ENCODE data around the gene ASRGL1. TPM values are rescaled to one million over a fixed set of nuclear protein-coding genes. Genes with fewer than 3 reads are reported as not detected.

The ASRGL1 gene
- total and polyA plus RNA-seq, 2 of the 13 experiments (the other 11 are each of a cell fraction or from before 2014, with no cell fraction given): 50.8 to 97.5 TPM

DNA sequence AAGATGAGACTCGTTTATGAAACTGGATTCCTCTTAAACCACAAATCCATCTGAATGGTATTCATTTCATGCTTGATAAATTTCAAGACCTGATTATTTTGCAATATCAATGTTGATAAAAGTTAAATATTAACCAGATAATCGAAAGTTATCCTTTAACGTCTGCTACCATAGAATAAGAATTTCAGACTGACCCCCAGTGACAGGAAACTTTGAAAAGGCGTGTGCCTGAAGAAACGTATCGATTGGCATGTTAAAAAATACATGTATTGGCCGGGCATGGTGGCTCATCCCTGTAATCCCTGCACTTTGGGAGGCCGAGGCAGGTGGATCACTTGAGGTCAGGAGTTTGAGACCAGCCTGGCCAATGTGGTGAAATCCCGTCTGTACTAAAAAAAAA lies 95.4 kb downstream of the ASRGL1 start (continued):
- TF ChIP-seq IRF9 (CRISPR knock-in tag; IDR thresholded peaks at IDR 0.05; ENCODE audit: borderline replicate concordance) (no peak), ZNF225 (CRISPR knock-in tag; IDR thresholded peaks at IDR 0.05) (no peak), HMG20A (CRISPR knock-in tag; IDR thresholded peaks at IDR 0.05; ENCODE audit: borderline replicate concordance) (peak; percentile 71; the same call in 1 of the 2 replicates), POGZ (CRISPR knock-in tag; IDR thresholded peaks at IDR 0.05) (peak; percentile 57; the same call in 1 of the 2 replicates), HIVEP1 (CRISPR knock-in tag; IDR thresholded peaks at IDR 0.05) (no peak), ZNF234 (CRISPR knock-in tag; conservative IDR thresholded peaks at IDR 0.05) (no peak), HOXA3 (CRISPR knock-in tag; IDR thresholded peaks at IDR 0.05) (peak; percentile 57), ZNF558 (CRISPR knock-in tag; IDR thresholded peaks at IDR 0.05; ENCODE audit: borderline replicate concordance) (0 out of 2 replicates have a peak, but pooled peaks have one; percentile 46), ZNF773 (CRISPR knock-in tag; IDR thresholded peaks at IDR 0.05; ENCODE audit: borderline replicate concordance) (no peak), GRHL1 (CRISPR knock-in tag; conservative IDR thresholded peaks at IDR 0.05) (no peak), ZSCAN5A (CRISPR knock-in tag; IDR thresholded peaks at IDR 0.05; ENCODE audit: borderline replicate concordance) (no peak), ZNF121 (CRISPR knock-in tag; IDR thresholded peaks at IDR 0.05) (no peak), NR1H2 (CRISPR knock-in tag; IDR thresholded peaks at IDR 0.05; ENCODE audit: borderline replicate concordance, low read depth) (no peak), ATF3 (CRISPR knock-in tag; IDR thresholded peaks at IDR 0.05) (no peak), ZNF709 (CRISPR knock-in tag; IDR thresholded peaks at IDR 0.05) (no peak), EP300 (IDR thresholded peaks at IDR 0.05; ENCODE audit: low read depth in 2 of 2, low read length in 2 of 2) (peak in 1 of 2 experiments; percentile 49; a peak in 2 of 4 replicates), EP300 (CRISPR knock-in tag; IDR thresholded peaks at IDR 0.05; ENCODE audit: borderline replicate concordance) (no peak), CREB1 (IDR thresholded peaks at IDR 0.05) (no peak), CREB1 (CRISPR knock-in tag; IDR thresholded peaks at IDR 0.05) (peak; percentile 39; the same call in 1 of the 2 replicates), ZFP90 (CRISPR knock-in tag; IDR thresholded peaks at IDR 0.05; ENCODE audit: borderline replicate concordance) (no peak), PATZ1 (CRISPR knock-in tag; IDR thresholded peaks at IDR 0.05) (peak; percentile 29; the same call in 1 of the 2 replicates)
- TF ChIP-seq, protein P1, sequence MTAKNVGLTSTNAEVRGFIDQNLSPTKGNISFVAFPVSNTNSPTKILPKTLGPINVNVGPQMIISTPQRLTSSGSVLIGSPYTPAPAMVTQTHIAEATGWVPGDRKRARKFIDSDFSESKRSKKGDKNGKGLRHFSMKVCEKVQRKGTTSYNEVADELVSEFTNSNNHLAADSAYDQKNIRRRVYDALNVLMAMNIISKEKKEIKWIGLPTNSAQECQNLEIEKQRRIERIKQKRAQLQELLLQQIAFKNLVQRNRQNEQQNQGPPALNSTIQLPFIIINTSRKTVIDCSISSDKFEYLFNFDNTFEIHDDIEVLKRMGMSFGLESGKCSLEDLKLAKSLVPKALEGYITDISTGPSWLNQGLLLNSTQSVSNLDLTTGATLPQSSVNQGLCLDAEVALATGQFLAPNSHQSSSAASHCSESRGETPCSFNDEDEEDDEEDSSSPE (CRISPR knock-in tag; IDR thresholded peaks at IDR 0.05): no peak

All from HepG2 (cell line).